CD14-positive monocyte (primary cell): ENCODE results near the gene NLRC4. TPM values are rescaled to one million over a fixed set of nuclear protein-coding genes. Genes with fewer than 3 reads are reported as not detected.

Source experiments
- DNase-seq, 3 donors: peaks; one replicate each; pipeline ENCODE4 v3.0.0-alpha.2; 2011 to 2022
- H2AFZ ChIP-seq: 2 replicates; pipeline ENCODE4 v1.6.0; 2012; ENCODE audit warnings: mild to moderate bottlenecking, low read depth, low read length, inconsistent platforms; ENCODE audit not compliant: insufficient read depth, poor library complexity, severe bottlenecking
- H3K27ac ChIP-seq, 2 donors: 1 replicate in 1 of 2; 2 replicates in 1 of 2; pipeline ENCODE4 v1.5.1; 2012 to 2013; ENCODE audit warnings: low read length in 2 of 2, control low read depth in 1 of 2, inconsistent platforms in 1 of 2, low read depth in 1 of 2, mild to moderate bottlenecking in 1 of 2
- H3K27me3 ChIP-seq, 2 donors: one replicate each; pipeline versions ENCODE4 v1.6.0 to v1.6.1; 2011 to 2013; ENCODE audit warnings: low read length in 2 of 2; ENCODE audit not compliant: control insufficient read depth in 2 of 2, insufficient read depth in 2 of 2
- H3K36me3 ChIP-seq, 2 donors: replicated peaks in 1 of 2; 1 replicate in 1 of 2; 2 replicates in 1 of 2; pipeline versions ENCODE4 v1.5.1 to v1.6.1; 2012 to 2013; ENCODE audit warnings: low read length in 2 of 2, control low read depth in 1 of 2, inconsistent platforms in 1 of 2, mild to moderate bottlenecking in 1 of 2; ENCODE audit not compliant: insufficient read depth in 2 of 2, control insufficient read depth in 1 of 2
- H3K4me1 ChIP-seq, 2 donors: 1 replicate in 1 of 2; 2 replicates in 1 of 2; pipeline versions ENCODE4 v1.5.1 to v1.6.1; 2012 to 2013; ENCODE audit warnings: low read length in 2 of 2, control low read depth in 1 of 2, inconsistent platforms in 1 of 2, mild to moderate bottlenecking in 1 of 2, moderate library complexity in 1 of 2; ENCODE audit not compliant: insufficient read depth in 2 of 2, control insufficient read depth in 1 of 2
- H3K4me2 ChIP-seq: replicated peaks from 2 replicates; pipeline ENCODE3; 2012; ENCODE audit warnings: low read length, moderate library complexity, mild to moderate bottlenecking; ENCODE audit not compliant: poor library complexity, severe bottlenecking; ENCODE audit errors: extremely low read depth
- H3K4me3 ChIP-seq, 3 experiments: fragments of 200-600 bp in 1 of 3; sonication (generic) in 1 of 3; replicated peaks in 1 of 3; 1 replicate in 2 of 3; 2 replicates in 1 of 3; pipeline ENCODE4 v1.5.1; 2011 to 2013; ENCODE audit warnings: low read length in 3 of 3, mild to moderate bottlenecking in 3 of 3, control low read depth in 2 of 3, low read depth in 2 of 3, inconsistent platforms in 1 of 3, moderate library complexity in 1 of 3
- H3K79me2 ChIP-seq: 2 replicates; pipeline ENCODE4 v1.6.0; 2012; ENCODE audit warnings: mild to moderate bottlenecking, control low read depth, inconsistent platforms, low read length, moderate library complexity; ENCODE audit not compliant: insufficient read depth
- H3K9ac ChIP-seq: 2 replicates; pipeline ENCODE4 v1.6.0; 2017; ENCODE audit warnings: low read length, mild to moderate bottlenecking; ENCODE audit not compliant: insufficient read depth, poor library complexity, severe bottlenecking
- H3K9me3 ChIP-seq, 2 donors: replicated peaks in 1 of 2; 1 replicate in 1 of 2; 2 replicates in 1 of 2; pipeline versions ENCODE4 v1.5.1 to v1.6.1; 2012 to 2013; ENCODE audit warnings: low read length in 2 of 2, control low read depth in 1 of 2; ENCODE audit not compliant: control insufficient read depth in 1 of 2, insufficient read depth in 1 of 2
- H4K20me1 ChIP-seq: 2 replicates; pipeline ENCODE4 v1.6.0; 2012; ENCODE audit warnings: mild to moderate bottlenecking, low read length, control low read depth, moderate library complexity; ENCODE audit not compliant: insufficient read depth
- H3K27ac Mint-ChIP-seq, 7 donors: one replicate each; pipeline ENCODE4 v1.8.0; 2020; ENCODE audit warnings: mild to moderate bottlenecking in 7 of 7, mixed read lengths in 7 of 7, moderate library complexity in 6 of 7, inconsistent platforms in 2 of 7
- H3K27me3 Mint-ChIP-seq, 3 donors: one replicate each; pipeline ENCODE4 v1.8.0; 2021 to 2022; ENCODE audit warnings: low read depth in 3 of 3, mild to moderate bottlenecking in 3 of 3, mixed read lengths in 3 of 3, moderate library complexity in 3 of 3, inconsistent platforms in 1 of 3
- H3K36me3 Mint-ChIP-seq, 2 donors: one replicate each; pipeline ENCODE4 v1.8.0; 2020; ENCODE audit warnings: mixed read lengths in 2 of 2, inconsistent platforms in 1 of 2, mild to moderate bottlenecking in 1 of 2
- H3K4me1 Mint-ChIP-seq: one replicate; pipeline ENCODE4 v1.8.0; 2020; ENCODE audit warnings: mild to moderate bottlenecking, mixed read lengths
- H3K4me3 Mint-ChIP-seq, 2 donors: one replicate each; pipeline ENCODE4 v1.8.0; 2020; ENCODE audit warnings: mild to moderate bottlenecking in 2 of 2, mixed read lengths in 2 of 2, moderate library complexity in 1 of 2
- H3K9me3 Mint-ChIP-seq, 7 donors: one replicate each; pipeline ENCODE4 v1.8.0; 2020 to 2022; ENCODE audit warnings: mixed read lengths in 7 of 7, mild to moderate bottlenecking in 6 of 7, moderate library complexity in 6 of 7, inconsistent platforms in 2 of 7
- WGBS: methylation state at CpG from one replicate; pipeline ENCODE4 v1.1.5; 2013; ENCODE audit warnings: missing lambda C conversion rate; ENCODE audit not compliant: insufficient coverage; 5-methylcytosine and 5-hydroxymethylcytosine counted together
- intact Hi-C, 2 donors: fragments of 100-400 bp; cut with micrococcal nuclease; formaldehyde crosslinking; loops; one replicate each; pipeline versions ENCODE4 v1.15.0 to v1.15.1; 2023
- polyA plus RNA-seq, 3 donors: library from polyadenylated mRNA; depleted of rRNA in 1 of 3; unstranded in 2 of 3; stranded (reverse) in 1 of 3; fragments of 300-500 nt in 2 of 3; fragments of >200 nt in 1 of 3; fragmentation: Illumina TruSeq in 2 of 3; gene quantifications; 1 replicate in 2 of 3; 2 replicates in 1 of 3; pipeline ENCODE4 v1.2.3, GENCODE V29; 2012 to 2021
- TF ChIP-seq, protein P1 (sequence below): fragments of 200-600 bp; IDR thresholded peaks from one replicate; pipeline ENCODE4 v1.8.0; 2022; ENCODE audit warnings: antibody characterized with exemption, mild to moderate bottlenecking

Gene NLRC4
- polyA plus RNA-seq, 3 donors: 18.8 to 38.3 (median 27.3) TPM

DNA sequence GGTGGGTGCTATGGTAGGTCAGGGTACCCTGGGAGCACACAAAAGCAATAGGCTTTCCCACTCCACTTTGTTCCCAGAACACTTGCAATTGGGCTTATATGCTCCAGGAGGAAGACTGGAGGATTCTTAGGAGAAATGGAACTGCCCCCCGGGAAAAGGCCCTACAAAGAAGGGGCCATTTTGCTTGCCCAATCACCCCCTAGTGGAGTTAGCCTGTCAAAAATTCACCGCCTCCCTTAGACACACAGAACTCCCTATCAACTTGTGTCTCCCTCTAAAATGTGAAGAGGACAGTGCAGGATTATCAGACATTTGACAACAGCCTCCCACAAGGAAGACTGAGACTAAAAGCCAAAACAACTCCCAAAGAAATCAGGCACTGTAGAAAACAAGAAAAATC, 36.5 kb downstream of the NLRC4 start:
- Histone ChIP-seq H3K27me3 (no peaks in the 10 kb centered on the region), H3K27ac (no peak overlapping the region), H3K9ac (no peak overlapping the region), H3K79me2 (no peaks in the 10 kb centered on the region), H3K9me3 (no peaks in the 10 kb centered on the region), H3K36me3 (peaks cover 87 to 99% of the 10 kb centered on the region in 2 donors), H3K4me1 (no peaks in the 10 kb centered on the region), H3K4me2 (no peak overlapping the region), H3K4me3 (no peak overlapping the region), H2AFZ (no peak overlapping the region), H4K20me1 (peaks cover 92% of the 10 kb centered on the region)
- H3K27me3 Mint-ChIP-seq: no peaks in the 10 kb centered on the region
- DNase-seq: no peak
- H3K36me3 Mint-ChIP-seq: peaks cover 78 to 92% of the 10 kb centered on the region in 2 donors
- H3K9me3 Mint-ChIP-seq: no peaks in the 10 kb centered on the region
- TF ChIP-seq, protein P1, sequence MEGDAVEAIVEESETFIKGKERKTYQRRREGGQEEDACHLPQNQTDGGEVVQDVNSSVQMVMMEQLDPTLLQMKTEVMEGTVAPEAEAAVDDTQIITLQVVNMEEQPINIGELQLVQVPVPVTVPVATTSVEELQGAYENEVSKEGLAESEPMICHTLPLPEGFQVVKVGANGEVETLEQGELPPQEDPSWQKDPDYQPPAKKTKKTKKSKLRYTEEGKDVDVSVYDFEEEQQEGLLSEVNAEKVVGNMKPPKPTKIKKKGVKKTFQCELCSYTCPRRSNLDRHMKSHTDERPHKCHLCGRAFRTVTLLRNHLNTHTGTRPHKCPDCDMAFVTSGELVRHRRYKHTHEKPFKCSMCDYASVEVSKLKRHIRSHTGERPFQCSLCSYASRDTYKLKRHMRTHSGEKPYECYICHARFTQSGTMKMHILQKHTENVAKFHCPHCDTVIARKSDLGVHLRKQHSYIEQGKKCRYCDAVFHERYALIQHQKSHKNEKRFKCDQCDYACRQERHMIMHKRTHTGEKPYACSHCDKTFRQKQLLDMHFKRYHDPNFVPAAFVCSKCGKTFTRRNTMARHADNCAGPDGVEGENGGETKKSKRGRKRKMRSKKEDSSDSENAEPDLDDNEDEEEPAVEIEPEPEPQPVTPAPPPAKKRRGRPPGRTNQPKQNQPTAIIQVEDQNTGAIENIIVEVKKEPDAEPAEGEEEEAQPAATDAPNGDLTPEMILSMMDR: no peak
- intact Hi-C loops: no loop called here
- no peak overlapping the region for H3K27ac Mint-ChIP-seq
- 100% methylated on average over 1 of the region's 2 CpGs for WGBS
- H3K4me3 Mint-ChIP-seq: no peak overlapping the region
- no peaks in the 10 kb centered on the region for H3K4me1 Mint-ChIP-seq

DNA sequence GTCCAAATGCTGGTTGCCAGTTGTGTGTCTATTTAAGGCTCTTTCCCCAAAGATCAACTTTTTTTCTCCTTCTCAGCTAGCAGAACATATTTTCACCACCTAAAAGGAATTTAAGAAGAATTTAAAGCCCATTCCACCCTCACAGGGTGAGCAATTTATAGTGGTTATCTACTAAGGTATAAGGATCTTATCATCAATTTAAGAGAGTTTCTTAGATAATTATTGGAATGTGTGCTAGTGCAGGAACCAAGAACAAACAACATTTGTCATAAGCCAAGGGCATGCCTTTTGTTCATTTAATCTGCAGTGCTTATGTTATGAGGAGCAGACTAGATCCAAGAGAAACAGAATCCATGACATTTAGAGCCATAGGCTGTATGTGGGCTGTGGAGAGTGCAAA, 37.2 kb downstream of the NLRC4 start:
- peaks cover 89 to 99% of the 10 kb centered on the region in 2 donors for H3K36me3 ChIP-seq
- intact Hi-C loops: no loop called here

More for the DNA sequence above, 37.2 kb downstream of the NLRC4 start:
- no peaks in the 10 kb centered on the region for H3K4me1 ChIP-seq
- H3K9ac ChIP-seq: no peak overlapping the region
- H3K36me3 Mint-ChIP-seq: peaks cover 80 to 93% of the 10 kb centered on the region in 2 donors
- H3K4me2 ChIP-seq: no peak overlapping the region
- no peak for DNase-seq
- H3K4me3 Mint-ChIP-seq: no peak overlapping the region
- no peaks in the 10 kb centered on the region for H3K9me3 ChIP-seq
- H3K27me3 ChIP-seq: no peaks in the 10 kb centered on the region
- H3K27me3 Mint-ChIP-seq: no peaks in the 10 kb centered on the region
- no peak overlapping the region for H3K4me3 ChIP-seq
- H4K20me1 ChIP-seq: peaks cover 90% of the 10 kb centered on the region
- no peak overlapping the region for H3K27ac ChIP-seq
- TF ChIP-seq, protein P1: no peak
- no peak overlapping the region for H3K27ac Mint-ChIP-seq
- H3K4me1 Mint-ChIP-seq: no peaks in the 10 kb centered on the region
- H2AFZ ChIP-seq: no peak overlapping the region
- no peaks in the 10 kb centered on the region for H3K79me2 ChIP-seq
- H3K9me3 Mint-ChIP-seq: no peaks in the 10 kb centered on the region
